ENCODE results near the gene OR10G8.

OR10G8 gene

DNA sequence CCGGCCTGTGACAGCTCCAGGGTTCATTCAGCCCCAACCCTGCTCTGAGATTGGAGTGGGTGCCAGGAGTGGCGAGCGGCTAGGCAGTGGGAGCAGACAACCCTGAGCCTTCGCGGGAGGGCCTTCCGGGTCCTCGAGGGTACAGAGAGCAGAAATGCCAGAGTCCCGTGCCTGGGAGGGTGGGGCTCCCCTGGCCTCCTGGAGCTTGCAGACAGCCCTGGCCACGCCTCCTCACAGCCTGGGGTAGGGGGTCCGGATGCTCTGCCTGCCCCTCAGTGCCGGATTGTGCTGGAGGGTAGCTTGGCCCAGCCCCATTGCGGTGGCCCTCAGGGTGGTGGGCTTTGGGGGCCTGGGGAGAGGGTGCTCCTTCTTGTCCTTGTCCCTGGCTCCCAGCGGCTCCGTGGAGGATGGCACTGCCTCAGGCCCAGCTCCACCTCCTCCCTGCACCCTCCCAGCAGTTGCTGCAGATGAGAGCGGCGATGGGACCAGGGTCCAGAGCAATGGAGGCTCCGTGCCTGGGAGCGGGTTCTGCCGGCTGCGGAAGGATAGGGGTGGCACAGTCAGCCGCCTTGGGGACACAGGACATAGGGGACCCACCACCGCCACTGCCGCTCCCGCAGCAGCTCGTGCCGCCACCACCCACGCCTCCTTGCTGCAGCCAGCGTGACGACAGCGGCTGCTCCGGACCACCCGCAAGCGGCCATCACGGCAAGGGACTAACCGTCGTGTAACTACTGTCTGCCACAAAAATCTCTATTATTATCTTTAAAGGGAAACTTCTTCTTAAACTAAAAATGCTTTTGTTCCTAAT, 49.4 kb downstream of the OR10G8 start:
- ChIA-PET CTCF (no interaction called here), POLR2A (no interaction called here)
- DNase-seq (ENCODE audit: extremely low spot score): no peak
- no peak for TF ChIP-seq FOXK2 (IDR thresholded peaks at IDR 0.05)
- no peak for TF ChIP-seq TARDBP (IDR thresholded peaks at IDR 0.05)
- no peak for TF ChIP-seq ARNT (IDR thresholded peaks at IDR 0.05)
- no peak for TF ChIP-seq CTBP1 (IDR thresholded peaks at IDR 0.05; ENCODE audit: borderline replicate concordance)
- TF ChIP-seq ZNF384 (IDR thresholded peaks at IDR 0.05): no peak
- TF ChIP-seq HDGF (IDR thresholded peaks at IDR 0.05; ENCODE audit: borderline replicate concordance): no peak
- no peak for TF ChIP-seq SUZ12 (IDR thresholded peaks at IDR 0.05)
- no peak for TF ChIP-seq FOXM1 (IDR thresholded peaks at IDR 0.05; ENCODE audit: borderline replicate concordance)
- no peak for TF ChIP-seq SP1 (IDR thresholded peaks at IDR 0.05)
- TF ChIP-seq BHLHE40 (IDR thresholded peaks at IDR 0.05; ENCODE audit: borderline replicate concordance): no peak

- ChIA-PET CTCF (interaction anchor here (0.6 kb wide), 1 partner anchor 47 kb away, joined by 3 read pairs; no protein-coding TSS in a partner anchor), POLR2A (no interaction called here)
- TF ChIP-seq ARNT (IDR thresholded peaks at IDR 0.05): no peak
- no peak for TF ChIP-seq SP1 (IDR thresholded peaks at IDR 0.05)
- no peak for TF ChIP-seq SUZ12 (IDR thresholded peaks at IDR 0.05)
- no peak for TF ChIP-seq HDGF (IDR thresholded peaks at IDR 0.05; ENCODE audit: borderline replicate concordance)
- no peak for TF ChIP-seq FOXA1 (IDR thresholded peaks at IDR 0.05)
- no peak for TF ChIP-seq ELF4 (IDR thresholded peaks at IDR 0.05)
- no peak for TF ChIP-seq LEF1 (IDR thresholded peaks at IDR 0.05; ENCODE audit: borderline replicate concordance)
- no peak for TF ChIP-seq CTBP1 (IDR thresholded peaks at IDR 0.05; ENCODE audit: borderline replicate concordance)
- no peak for TF ChIP-seq ZNF384 (IDR thresholded peaks at IDR 0.05)
- TF ChIP-seq, protein P1, sequence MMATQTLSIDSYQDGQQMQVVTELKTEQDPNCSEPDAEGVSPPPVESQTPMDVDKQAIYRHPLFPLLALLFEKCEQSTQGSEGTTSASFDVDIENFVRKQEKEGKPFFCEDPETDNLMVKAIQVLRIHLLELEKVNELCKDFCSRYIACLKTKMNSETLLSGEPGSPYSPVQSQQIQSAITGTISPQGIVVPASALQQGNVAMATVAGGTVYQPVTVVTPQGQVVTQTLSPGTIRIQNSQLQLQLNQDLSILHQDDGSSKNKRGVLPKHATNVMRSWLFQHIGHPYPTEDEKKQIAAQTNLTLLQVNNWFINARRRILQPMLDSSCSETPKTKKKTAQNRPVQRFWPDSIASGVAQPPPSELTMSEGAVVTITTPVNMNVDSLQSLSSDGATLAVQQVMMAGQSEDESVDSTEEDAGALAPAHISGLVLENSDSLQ (IDR thresholded peaks at IDR 0.05): no peak
- no peak for DNase-seq (ENCODE audit: extremely low spot score)
Measured at GRCh38 chr11:124077266-124077665, 50.7 kb downstream of the OR10G8 start.

- TF ChIP-seq CTBP1 (IDR thresholded peaks at IDR 0.05; ENCODE audit: borderline replicate concordance) (no peak), TARDBP (IDR thresholded peaks at IDR 0.05) (no peak), L3MBTL2 (conservative IDR thresholded peaks at IDR 0.05) (no peak), FOXK2 (IDR thresholded peaks at IDR 0.05) (no peak), SP1 (IDR thresholded peaks at IDR 0.05) (no peak), ARNT (IDR thresholded peaks at IDR 0.05) (no peak), BHLHE40 (IDR thresholded peaks at IDR 0.05; ENCODE audit: borderline replicate concordance) (no peak), FOXM1 (IDR thresholded peaks at IDR 0.05; ENCODE audit: borderline replicate concordance) (no peak)
- TF ChIP-seq, protein P1 (IDR thresholded peaks at IDR 0.05): no peak
- POLR2A ChIA-PET: no interaction called here
- CTCF ChIA-PET: no interaction called here
Measured at GRCh38 chr11:124078591-124078990, 52.0 kb downstream of the OR10G8 start.

DNA sequence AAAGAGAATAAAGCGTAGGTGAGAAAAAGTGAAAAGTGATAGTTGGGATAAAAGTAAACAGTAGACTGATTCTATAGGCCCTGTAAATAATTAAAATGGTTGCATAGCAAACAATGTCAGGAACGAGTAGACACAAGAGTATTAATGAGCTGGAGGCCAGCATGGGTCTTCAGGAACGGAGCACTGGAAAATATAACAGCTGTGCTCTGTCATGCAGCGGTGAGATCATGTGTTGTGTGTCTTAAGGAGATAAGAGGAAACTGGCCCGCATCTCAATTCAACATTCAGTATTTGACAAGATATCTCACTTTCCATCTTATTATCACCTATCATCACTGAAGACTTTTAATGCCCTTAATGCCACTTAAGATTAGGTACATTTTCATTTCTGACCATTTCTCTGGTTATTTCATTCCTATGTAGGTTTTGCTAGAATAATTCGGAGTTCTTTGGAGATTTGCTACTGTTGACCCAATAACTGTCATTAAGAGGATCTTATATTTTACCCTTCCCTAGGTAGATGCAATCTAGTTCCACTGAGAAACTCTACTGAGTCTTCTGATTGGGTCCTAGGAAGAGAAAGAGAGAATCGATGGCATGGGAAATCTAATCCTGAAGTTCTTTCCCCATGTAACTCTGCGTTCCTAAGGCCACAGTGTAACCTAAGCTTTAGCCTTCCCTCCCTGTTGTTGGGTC, 53.2 kb downstream of the OR10G8 start:
- POLR2A ChIA-PET: no interaction called here
- CTCF ChIA-PET: no interaction called here
- DNase-seq (ENCODE audit: extremely low spot score): no peak
- no peak for TF ChIP-seq SP1 (IDR thresholded peaks at IDR 0.05)
- no peak for TF ChIP-seq ELF4 (IDR thresholded peaks at IDR 0.05)
- TF ChIP-seq FOXM1 (IDR thresholded peaks at IDR 0.05; ENCODE audit: borderline replicate concordance): no peak
- TF ChIP-seq LEF1 (IDR thresholded peaks at IDR 0.05; ENCODE audit: borderline replicate concordance): no peak
- no peak for TF ChIP-seq NFRKB (IDR thresholded peaks at IDR 0.05)
- TF ChIP-seq HDGF (IDR thresholded peaks at IDR 0.05; ENCODE audit: borderline replicate concordance): no peak
- TF ChIP-seq ZNF384 (IDR thresholded peaks at IDR 0.05): no peak
- TF ChIP-seq ARNT (IDR thresholded peaks at IDR 0.05): no peak
- TF ChIP-seq L3MBTL2 (conservative IDR thresholded peaks at IDR 0.05): no peak

More at GRCh38 chr11:124078591-124078990, 52.0 kb downstream of the OR10G8 start:
- no peak for DNase-seq (ENCODE audit: extremely low spot score)

Measured in HEK293T (cell line).